Activated CD4-positive, alpha-beta T cell treated with anti-CD3 and anti-CD28 coated beads, Interleukin-2, Interleukin-6, amounts not matched to agents 100 ng/mL and 50 ng/mL, durations not matched to agents 16 hours and 8 hours (primary cell): ENCODE results near the gene APBB2.

Source experiments
- DNase-seq: peaks from one replicate; pipeline ENCODE4 v3.0.0-alpha.2; 2020

Gene APBB2

GRCh38 chr4:40804598-40804997, 409.7 kb downstream of the APBB2 start:
- DNase-seq, result no peak

DNA sequence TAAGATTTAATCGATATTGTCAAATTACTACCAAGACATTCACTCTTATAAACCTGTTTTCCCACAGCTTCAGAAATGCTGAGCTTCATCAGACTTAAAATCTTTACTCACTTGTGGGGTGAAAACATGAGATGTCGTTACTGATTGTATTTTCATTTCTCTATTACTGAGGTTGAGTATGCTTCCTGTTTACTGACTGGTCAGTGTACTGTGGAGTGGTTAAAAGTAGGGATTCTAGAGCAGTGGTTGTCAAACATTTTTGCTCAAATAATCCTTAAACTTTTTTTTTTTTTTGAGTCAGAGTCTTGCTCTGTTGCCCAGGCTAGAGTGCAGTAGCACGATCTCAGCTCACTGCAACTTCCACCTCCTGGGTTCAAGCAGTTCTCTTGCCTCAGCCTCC, 414.3 kb downstream of the APBB2 start:
- DNase-seq, result no peak

- DNase-seq, result no peak
Measured at GRCh38 chr4:40789771-40790170, 424.6 kb downstream of the APBB2 start.

GRCh38 chr4:40789031-40789430, 425.3 kb downstream of the APBB2 start:
- DNase-seq, result no peak

DNA sequence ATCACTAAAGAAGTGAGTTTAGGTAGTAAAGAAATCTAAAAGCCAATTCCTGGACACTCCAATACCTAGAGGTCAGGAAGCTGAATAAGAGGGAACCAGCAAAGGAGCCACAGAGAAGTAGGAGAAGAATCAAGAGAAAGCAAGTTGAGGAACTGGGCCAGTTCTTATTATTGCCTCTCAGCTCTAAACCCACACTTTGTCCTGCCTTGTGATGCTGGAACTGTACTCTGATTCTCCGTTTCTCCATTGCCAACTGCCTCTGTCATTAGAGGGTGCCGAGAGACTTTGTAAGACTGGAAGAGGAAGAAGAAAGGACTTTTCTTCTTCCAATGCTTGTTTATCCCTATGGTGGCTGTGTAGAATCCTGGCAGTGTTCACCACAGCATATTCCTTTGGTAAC, 426.0 kb downstream of the APBB2 start:
- DNase-seq, result no peak

- no peak for DNase-seq
Measured at GRCh38 chr4:40785727-40786126, 428.6 kb downstream of the APBB2 start.

DNA sequence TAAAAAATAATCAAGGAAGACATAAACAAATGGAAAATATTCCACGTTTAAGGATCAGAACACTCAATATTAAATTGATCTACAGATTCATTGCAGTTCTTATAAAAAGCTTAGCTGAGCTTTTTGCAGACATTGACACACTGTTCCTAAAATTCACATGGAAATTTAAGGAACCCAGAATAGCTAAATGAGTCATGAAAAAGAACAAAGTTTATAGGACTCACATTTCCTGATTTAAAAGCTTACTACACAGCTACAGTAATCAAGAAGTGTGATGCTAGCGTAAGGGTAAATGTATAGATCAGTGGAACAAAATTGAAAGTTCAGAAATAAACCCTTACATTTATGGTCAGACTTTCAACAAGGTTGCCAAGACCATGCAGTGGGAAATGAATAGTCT, 431.5 kb downstream of the APBB2 start:
- no peak for DNase-seq

GRCh38 chr4:40778090-40778489, 436.3 kb downstream of the APBB2 start:
- DNase-seq, result no peak

- DNase-seq, result no peak
Measured at GRCh38 chr4:40769266-40769665, 445.1 kb downstream of the APBB2 start.

- DNase-seq, result peak; percentile 89
Measured at GRCh38 chr4:40763228-40763716, 451.1 kb downstream of the APBB2 start.
